Colonic mucosa (tissue), 4 donors: ENCODE measurements around the gene LRP1B. TPM values are rescaled to one million over a fixed set of nuclear protein-coding genes. Genes with fewer than 3 reads are reported as not detected.

Experiments
- DNase-seq: peaks from one replicate; pipeline ENCODE4 v3.0.0-alpha.2; 2020
- H3K27ac ChIP-seq: fragments of 200-600 bp; one replicate; pipeline ENCODE4 v1.8.0; 2021
- H3K27me3 ChIP-seq: fragments of 200-600 bp; one replicate; pipeline ENCODE4 v1.8.0; 2021
- H3K36me3 ChIP-seq: fragments of 200-600 bp; one replicate; pipeline ENCODE4 v1.8.0; 2021
- H3K4me1 ChIP-seq: fragments of 200-600 bp; one replicate; pipeline ENCODE4 v1.8.0; 2021; ENCODE audit warnings: mild to moderate bottlenecking
- H3K4me3 ChIP-seq: fragments of 200-600 bp; one replicate; pipeline ENCODE4 v1.8.0; 2021
- H3K9ac ChIP-seq, 2 donors: one replicate each; pipeline ENCODE4 v1.7.0; 2013; ENCODE audit warnings: control low read depth in 2 of 2, low read depth in 2 of 2, low read length in 2 of 2
- H3K9me3 ChIP-seq: fragments of 200-600 bp; one replicate; pipeline ENCODE4 v1.8.0; 2021
- CTCF ChIP-seq: fragments of 200-600 bp; IDR thresholded peaks from one replicate; pipeline ENCODE4 v1.8.0; 2022; ENCODE audit warnings: antibody characterized with exemption, mild to moderate bottlenecking
- intact Hi-C: fragments of 100-400 bp; cut with DNase I; formaldehyde crosslinking; loops from one replicate; pipeline ENCODE4 v1.14.1; 2022
- total RNA-seq, 2 donors: library from RNA; stranded (reverse); fragmentation: NEBNext Ultra II Directional in 1 of 2; extraction: Animal tissue kit (Norgen Biotek cat#: 25700) in 1 of 2; gene quantifications; one replicate each; pipeline ENCODE4 v1.2.1, GENCODE V29; 2021
- donor health status: healthy.
- donor health status: DM: no; HTN: no; CAD: no.
- donor health status: DM: no; HTN: no; CAD: no.

Gene LRP1B
- total RNA-seq, 2 donors from 2014 or later: 0.10 to 0.19 TPM

- TF ChIP-seq CTCF: no peak
- H3K4me3 ChIP-seq: no peak overlapping the region
- H3K36me3 ChIP-seq: no peaks in the 10 kb centered on the region
- H3K9ac ChIP-seq: no peak overlapping the region
- intact Hi-C loops: no loop called here
- no peak for DNase-seq
- H3K27ac ChIP-seq: no peak overlapping the region
- no peaks in the 10 kb centered on the region for H3K9me3 ChIP-seq
- H3K4me1 ChIP-seq: no peaks in the 10 kb centered on the region
- H3K27me3 ChIP-seq: no peaks in the 10 kb centered on the region
Observed at GRCh38 chr2:141392517-141393213, 738.2 kb downstream of the LRP1B start.

DNA sequence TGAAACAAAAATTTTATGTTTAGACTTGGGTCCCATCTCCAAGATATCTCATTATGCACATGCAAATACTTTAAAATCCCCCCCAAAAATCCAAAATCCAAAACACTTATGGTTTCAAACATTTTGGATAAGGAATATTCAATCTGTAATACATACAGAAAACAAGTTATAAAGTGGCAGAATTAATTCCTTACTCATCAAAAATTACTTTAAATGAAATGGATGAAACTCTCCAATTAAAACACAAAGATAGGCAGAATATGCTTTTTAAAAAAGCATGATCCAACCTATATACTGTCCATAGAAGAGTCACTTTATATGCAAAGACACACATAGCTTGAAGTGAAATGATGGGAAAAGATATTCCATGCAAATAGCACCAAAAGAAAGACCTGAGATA, 744.6 kb downstream of the LRP1B start:
- no peak for DNase-seq
- H3K4me3 ChIP-seq: no peak overlapping the region
- no peak overlapping the region for H3K9ac ChIP-seq
- no peaks in the 10 kb centered on the region for H3K36me3 ChIP-seq
- no peaks in the 10 kb centered on the region for H3K4me1 ChIP-seq
- no peaks in the 10 kb centered on the region for H3K9me3 ChIP-seq
- no peaks in the 10 kb centered on the region for H3K27me3 ChIP-seq
- no peak overlapping the region for H3K27ac ChIP-seq
- intact Hi-C loops: no loop called here
- no peak for TF ChIP-seq CTCF

DNA sequence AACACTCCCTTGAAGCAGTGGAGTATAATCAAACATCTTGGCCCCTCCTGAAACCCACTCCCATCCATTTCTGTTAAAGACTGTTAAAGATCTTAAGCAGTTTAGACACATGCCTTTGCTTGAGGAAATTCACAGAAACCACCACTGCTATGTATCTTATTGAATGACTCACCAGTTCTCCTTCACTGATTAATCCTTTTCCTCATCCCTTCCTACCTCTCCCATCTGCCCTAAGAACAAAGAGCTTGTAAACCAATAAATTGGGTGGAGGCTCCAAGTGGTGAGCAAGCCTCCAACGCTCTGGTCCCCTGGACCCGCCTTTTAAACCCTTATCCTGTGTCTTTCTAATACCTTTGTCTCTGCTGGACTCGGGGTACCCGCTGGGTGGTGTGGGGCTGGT, 746.1 kb downstream of the LRP1B start:
- Histone ChIP-seq H3K4me3 (no peak overlapping the region), H3K9me3 (no peaks in the 10 kb centered on the region), H3K27me3 (no peaks in the 10 kb centered on the region), H3K4me1 (no peaks in the 10 kb centered on the region), H3K9ac (no peak overlapping the region), H3K27ac (no peak overlapping the region), H3K36me3 (no peaks in the 10 kb centered on the region)
- no peak for TF ChIP-seq CTCF
- no peak for DNase-seq
- intact Hi-C loops: no loop called here

DNA sequence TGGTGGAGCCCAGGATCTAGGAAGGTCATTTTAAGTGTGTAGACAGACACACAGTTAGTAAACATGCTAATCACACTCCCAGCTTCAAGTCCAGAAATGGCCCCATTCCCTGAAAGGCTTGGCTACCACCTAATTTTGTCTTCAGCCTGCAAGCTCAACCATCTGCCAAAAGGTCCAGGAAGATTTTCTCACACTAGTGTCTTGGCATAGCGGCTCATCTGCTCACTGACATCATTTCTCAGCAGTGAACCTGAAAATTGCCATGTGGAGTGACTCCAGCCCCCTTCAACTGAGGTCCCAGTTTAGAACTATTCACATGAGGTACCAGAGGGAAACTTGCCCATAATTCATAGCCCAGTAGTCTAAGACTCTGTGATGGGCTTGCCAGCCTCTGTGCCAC, 748.9 kb downstream of the LRP1B start:
- intact Hi-C loops: no loop called here
- H3K27ac ChIP-seq: no peak overlapping the region

More for the DNA sequence above, 748.9 kb downstream of the LRP1B start:
- no peak overlapping the region for H3K4me3 ChIP-seq
- no peak for TF ChIP-seq CTCF
- no peaks in the 10 kb centered on the region for H3K27me3 ChIP-seq
- H3K9ac ChIP-seq: no peak overlapping the region
- no peaks in the 10 kb centered on the region for H3K36me3 ChIP-seq
- no peaks in the 10 kb centered on the region for H3K9me3 ChIP-seq
- no peak for DNase-seq
- no peaks in the 10 kb centered on the region for H3K4me1 ChIP-seq
